CD4-positive, alpha-beta T cell treated with Interleukin-17A for 1 hour (primary cell): ENCODE results near the gene ZNF486.
"Not testable (repeated sequence)": the region's sequence is repeated elsewhere in the genome, so short reads cannot be mapped to it uniquely, and the experiment has no call there.

ENCODE experiments used
- DNase-seq: peaks from one replicate; pipeline ENCODE4 v3.0.0-alpha.2; 2020

The ZNF486 gene

DNA sequence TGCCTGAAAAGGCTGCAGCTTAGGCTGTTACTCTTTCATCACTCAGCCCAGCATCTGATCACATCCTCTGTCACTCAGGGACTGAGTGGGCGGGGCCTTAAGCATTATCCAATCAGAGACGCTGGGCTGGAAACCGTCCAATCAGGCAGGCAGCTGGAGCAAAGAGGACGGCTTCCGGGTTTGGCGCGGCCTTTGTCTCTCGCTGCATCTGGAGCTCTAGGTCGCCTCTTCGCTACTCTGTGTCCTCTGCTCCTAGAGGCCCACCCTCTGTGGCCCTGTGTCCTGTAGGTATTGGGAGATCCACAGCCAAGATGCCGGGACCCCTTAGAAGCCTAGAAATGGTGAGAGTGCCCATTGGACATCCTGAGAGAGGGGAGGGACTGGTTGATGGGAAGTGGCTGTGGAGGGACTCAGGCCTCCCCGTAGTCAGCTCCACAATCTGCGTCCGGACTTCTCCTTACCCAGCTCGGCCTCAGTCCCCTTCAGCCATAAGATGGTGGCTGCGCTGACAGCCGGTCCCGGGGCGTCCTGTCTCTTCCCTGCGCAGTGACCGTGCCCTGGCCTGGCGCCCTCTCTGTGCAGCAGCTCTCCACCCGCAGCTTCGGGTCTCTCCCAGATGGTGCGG is at the start of gene ZNF486:
ZNF486 (plus strand) TSS at position 195 of the 625 bp plus-strand sequence; CDS start at position 312, 117 bp downstream.
- DNase-seq = peak; percentile 96

DNA sequence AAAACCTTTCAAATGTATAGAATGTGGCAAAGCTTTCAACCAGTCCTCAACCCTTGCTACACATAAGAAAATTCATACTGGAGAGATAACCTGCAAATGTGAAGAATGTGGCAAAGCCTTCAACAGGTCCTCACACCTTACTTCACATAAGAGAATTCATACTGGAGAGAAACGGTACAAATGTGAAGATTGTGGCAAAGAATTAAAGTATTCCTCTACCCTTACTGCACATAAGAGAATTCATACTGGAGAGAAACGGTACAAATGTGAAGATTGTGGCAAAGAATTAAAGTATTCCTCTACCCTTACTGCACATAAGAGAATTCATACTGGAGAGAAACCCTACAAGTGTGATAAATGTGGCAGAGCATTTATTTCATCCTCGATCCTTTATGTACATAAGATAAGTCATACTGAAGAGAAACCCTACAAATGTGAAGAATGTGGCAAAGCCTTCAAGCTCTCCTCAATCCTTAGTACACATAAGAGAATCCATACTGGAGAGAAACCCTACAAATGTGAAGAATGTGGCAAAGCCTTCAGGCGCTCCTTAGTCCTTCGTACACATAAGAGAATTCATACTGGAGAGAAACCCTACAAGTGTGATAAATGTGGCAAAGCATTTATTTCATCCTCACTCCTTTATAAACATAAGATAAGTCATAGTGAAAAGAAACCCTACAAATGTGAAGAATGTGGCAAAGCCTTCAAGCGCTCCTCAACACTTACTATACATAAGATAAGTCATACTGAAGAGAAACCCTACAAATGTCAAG is 48.8 kb upstream of the ZNF486 start:
- DNase-seq = not testable (repeated sequence)

DNA sequence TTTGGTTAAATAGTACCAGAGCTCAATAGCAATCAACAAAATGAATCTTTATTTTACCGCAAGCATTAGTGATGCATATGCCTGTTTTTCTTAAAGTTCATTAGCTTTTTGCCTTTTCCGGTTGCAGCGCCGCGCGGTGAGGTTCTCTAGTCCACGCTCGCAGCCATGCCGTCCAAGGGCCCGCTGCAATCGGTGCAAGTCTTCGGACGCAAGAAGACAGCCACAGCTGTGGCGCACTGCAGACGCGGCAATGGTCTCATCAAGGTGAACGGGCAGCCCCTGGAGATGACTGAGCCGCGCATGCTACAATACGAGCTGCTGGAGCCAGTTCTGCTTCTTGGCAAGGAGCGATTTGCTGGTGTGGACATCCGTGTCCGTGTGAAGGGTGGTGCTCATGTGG is 42.1 kb upstream of the ZNF486 start:
- no peak for DNase-seq

DNA sequence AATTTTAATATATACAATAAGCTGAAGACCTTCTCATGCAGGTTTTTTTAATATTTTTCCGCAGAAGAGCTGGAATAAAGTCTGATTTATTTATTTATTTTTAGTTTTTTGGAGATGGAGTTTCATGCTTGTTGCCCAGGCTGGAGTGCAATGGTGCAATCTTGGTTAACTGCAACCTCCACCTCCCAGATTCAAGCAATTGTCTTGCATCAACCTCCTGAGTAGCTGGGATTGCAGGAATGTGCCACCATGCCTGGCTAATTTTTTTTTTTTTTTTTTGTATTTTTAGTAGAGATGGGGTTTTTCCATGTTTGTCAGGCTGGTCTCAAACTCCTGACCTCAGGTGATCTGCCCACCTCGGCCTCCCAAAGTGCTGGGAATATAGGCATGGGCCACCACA is 34.1 kb upstream of the ZNF486 start:
- DNase-seq = not testable (repeated sequence)

DNA sequence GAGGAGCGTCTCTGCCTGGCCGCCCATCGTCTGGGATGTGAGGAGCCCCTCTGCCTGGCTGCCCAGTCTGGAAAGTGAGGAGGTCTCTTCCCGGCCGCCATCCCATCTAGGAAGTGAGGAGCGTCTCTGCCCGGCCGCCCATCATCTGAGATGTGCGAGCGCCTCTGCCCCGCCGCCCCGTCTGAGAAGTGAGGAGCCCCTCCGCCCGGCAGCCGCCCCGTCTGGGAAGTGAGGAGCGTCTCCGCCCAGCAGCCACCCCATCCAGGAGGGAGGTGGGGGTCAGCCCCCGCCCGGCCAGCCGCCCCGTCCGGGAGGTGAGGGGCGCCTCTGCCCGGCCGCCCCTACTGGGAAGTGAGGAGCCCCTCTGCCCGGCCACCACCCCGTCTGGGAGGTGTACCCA is 29.3 kb upstream of the ZNF486 start:
- not testable (repeated sequence) for DNase-seq

DNA sequence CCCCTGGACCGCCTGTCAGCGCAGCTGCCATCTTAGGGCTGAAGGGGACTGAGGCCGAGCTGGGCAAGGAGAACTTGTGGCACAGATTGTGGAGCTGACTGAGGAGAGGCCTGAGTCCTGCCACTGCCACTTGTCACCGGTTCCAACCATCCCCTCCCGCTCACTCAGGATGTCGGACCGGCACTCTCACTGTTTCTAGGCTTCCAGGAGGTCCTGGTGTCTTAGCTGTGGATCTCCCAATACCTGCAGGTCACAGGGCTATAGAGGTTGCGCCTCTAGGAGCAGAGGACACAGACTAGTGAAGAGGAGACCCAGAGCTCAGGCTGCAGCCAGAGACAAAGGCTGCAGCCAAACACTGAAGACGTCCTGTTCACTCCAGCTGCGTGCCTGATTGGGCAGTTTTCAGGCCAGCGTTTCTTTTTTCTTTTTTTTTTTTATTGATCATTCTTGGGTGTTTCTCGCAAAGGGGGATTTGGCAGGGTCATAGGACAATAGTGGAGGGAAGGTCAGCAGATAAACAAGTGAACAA is 15.3 kb upstream of the ZNF486 start:
- no peak for DNase-seq

DNA sequence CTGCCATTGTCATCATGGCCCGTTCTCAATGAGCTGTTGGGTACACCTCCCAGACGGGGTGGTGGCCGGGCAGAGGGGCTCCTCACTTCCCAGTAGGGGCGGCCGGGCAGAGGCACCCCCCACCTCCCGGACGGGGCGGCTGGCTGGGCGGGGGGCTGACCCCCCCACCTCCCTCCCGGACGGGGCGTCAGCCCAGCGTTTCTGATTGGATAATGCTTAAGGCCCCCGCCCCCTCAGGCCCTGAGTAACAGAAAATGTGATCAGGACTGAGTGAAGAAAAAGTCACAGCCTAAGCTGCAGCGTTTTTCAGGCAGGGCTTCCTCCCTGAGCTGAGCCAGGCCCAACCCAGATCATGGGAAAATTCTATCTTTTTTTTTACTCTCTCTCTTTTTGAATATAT is 14.5 kb upstream of the ZNF486 start:
- not testable (repeated sequence) for DNase-seq

DNA sequence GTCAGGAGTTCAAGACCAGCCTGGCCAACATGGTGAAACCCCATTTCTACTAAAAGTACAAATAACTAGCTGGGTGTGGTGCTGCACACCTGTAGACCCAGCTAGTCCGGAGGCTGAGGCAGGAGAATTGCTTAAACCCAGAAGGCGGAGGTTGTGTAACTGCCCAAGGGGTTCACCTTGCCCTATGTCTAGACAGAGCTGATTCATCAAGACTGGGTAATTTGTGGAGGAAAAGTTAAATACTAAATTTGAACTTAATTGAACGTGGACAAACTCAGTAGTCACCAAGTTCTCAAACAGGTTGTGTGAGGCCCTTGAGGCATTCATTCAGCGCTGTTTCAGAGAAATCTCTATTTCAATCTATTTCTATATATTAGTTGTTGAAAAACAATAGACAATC is 13.7 kb upstream of the ZNF486 start:
- DNase-seq = no peak

DNA sequence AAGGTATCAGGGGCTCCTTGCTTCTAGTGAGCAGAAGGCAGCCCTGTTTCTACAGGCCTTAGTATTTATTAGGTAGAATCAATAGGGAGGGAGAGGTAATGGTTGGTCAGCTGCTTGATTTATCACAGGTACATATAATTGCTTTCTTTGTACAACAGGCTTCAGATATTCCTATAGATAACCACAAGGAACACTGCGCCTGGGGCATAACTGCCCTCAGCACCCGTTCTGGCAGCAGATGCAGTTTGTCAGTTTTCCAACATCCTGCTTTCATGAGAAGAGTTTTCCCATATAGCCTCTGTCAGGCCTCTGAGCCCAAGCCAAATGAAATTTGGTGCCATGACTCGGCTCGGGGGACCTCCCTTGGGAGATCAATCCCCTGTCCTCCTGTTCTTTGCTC is 12.4 kb upstream of the ZNF486 start:
- no peak for DNase-seq

DNA sequence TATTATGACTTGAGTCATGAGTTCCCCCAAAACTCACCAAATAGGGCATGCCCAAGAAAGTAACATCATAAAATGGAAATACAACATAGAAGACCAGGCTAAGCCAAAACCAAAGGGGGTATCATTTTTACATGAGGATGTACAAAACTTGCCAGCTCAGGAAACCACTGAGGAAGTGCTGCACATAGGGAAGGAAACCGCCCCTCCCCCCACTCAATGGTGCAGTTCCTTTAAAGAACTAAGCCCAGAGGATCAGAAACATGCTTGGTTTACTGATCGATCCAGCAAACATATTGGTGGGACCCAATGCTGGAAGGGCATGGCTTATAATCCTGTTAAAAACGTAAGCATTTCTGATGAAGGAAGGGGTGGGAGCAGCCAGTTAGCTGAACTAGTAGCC is 4.2 kb upstream of the ZNF486 start:
- DNase-seq = peak; percentile 29

DNA sequence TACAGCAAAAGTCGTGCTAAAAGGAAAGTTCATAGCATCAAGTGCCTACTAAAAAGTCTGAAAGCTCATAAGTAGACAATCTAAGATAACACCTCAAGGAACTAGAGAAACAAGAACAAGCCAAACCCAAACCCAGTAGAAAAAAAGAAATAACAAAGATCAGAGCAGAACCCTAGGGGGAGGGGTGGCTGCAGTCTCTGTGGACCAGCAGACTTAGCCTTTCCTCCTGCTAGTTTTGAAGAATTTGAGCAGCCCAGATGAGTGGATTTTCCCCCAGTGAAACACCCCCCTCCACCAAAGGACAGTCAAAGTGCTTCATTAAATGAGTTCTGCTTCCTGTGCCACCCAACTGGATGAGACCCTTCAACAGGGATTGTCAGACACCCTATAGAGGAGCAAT is 2.6 kb upstream of the ZNF486 start:
- no peak for DNase-seq

DNA sequence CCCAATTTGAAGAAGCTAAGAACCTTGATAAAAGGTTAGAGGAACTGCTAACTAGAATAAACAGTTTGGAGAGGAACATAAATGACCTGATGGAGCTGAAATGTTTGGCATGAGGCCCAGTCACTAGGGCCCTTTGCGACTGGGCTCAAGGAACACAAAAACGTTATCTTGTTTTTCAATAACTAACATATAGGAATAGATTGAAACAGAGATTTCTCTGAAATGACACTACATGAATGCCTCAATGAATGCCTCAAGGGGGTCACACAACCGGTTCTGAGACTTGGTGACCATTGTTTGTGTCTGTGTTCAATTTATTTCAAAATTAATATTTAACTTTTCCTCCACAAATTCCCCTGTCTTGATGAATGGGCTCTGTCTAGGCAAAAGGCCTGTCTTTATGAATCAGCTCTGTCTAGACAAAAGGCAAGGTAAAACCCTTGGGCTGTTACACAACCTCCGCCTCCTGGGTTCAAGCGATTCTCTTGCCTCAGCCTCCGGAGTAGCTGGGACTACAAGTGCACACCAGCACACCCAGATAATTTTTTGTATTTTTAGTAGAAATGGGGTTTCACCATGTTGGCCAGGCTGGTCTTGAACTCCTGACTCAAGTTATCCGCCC is 932 bp upstream of the ZNF486 start:
- DNase-seq = no peak

DNA sequence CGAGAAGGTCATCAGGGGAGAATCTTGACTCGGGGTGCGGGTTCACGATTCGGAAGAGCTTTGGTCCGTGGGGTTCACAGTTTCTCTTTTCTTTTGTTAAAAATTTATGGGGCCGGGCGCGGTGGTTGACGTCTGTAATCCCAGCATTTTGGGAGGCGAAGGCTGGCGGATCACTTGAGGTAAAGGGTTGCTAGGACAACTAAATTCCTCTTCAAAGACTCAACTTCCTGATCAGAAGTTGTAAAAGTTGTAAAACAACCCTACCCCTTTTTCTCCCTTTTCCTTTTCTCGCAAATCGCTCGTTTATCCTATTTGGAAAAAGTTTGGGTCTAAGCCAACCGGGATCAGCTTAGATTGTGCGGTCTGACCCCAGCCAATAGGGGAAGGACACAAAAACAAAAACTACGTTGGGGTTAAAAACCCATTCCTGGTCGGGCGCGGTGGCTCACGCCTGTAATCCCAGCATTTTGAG is 673 bp downstream of the ZNF486 start:
- no peak for DNase-seq

DNA sequence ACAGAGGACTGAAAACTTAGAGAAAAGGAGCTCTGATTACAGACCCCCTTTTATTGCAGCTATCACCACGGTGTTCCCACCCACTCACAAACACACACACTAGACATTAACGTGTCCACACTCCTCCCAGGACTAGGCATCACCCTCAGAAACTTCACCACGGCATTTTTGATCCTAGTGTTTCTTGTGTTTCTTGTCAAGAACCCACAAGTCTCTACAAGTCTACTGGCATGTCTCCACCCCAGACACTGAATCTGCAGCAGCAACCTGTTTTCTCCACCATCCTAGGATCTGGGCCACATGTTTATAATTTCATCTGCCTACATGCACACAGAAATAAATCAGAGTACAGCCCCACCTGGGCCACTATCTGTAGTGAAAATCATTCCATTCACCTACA is 4.3 kb downstream of the ZNF486 start:
- DNase-seq = no peak

DNA sequence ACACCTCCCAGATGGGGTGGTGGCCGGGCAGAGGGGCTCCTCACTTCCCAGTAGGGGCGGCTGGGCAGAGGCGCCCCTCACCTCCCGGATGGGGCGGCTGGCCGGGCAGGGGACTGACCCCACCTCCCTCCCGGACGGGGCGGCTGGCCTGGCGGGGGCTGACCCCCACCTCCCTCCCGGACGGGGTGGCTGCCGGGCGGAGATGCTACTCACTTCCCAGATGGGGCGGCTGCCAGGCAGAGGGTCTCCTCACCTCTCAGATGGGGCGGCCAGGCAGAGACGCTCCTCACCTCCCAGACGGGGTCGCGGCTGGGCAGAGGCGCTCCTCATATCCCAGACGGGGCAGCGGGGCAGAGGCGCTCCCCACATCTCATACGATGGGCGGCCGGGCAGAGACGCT is 8.8 kb downstream of the ZNF486 start:
- not testable (repeated sequence) for DNase-seq

DNA sequence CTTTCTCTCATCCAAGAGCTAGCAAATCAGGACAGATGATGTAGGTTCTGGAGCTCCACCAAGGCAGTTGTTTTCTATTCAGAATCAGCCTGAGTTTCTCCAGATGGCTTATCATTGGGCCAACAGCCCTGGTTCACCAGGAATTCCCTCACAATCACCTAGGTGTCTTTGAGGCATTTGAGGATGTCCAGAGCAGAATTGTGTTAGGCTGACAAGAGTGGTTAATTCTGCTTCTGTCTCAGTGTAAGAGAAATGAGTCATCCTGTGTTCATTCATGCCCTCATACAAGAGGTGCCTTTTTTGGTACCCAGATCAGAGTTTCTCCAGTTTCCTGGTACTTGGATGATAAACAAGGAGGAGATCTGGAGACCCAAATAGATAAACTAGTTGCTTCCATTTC is 12.9 kb downstream of the ZNF486 start:
- not testable (repeated sequence) for DNase-seq

DNA sequence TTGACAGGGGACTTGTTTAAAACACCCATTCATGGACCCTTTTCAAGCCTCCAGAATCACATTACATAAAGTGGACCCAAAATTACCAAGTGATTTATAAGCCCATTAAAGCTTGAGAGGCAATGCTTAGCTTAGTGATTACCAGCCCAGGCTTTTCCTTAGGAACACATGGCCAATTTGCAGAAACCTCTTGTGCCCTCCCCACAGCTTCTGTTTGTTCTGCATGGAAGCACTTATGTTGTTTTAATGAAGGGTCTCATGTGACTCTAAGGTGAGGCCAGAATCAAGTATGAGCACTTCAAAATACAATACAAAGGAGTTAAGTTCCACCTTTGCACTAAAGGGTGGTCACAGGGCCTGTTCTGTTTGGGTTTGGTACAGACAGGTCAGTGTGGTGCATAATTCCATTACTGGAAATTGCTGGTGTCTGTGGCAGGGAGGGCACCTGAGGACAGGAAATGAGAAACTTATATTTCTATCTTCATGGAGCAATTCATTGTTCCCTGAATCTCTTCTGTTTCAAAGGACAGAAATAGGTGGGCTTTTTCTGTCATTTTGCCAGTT is 15.3 kb downstream of the ZNF486 start:
- no peak for DNase-seq

DNA sequence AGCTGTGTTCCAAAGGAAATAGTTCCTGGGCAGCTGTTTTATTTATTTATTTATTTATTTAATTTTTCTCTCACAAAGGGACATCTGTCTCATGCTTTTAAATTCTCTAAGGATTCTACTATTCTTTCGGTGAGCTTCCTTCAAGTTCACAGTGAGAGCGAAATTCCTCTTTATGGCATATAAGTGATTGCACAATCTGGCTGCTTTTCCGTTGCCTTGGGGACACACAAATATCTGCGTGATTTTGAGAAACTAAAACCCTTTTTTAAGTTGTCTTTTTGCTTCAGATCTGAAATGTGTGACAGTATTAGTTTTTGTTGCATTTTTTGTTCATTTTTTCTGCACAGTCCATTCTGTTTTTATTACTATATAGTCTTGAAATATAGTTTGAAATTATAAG is 19.2 kb downstream of the ZNF486 start:
- DNase-seq = no peak

DNA sequence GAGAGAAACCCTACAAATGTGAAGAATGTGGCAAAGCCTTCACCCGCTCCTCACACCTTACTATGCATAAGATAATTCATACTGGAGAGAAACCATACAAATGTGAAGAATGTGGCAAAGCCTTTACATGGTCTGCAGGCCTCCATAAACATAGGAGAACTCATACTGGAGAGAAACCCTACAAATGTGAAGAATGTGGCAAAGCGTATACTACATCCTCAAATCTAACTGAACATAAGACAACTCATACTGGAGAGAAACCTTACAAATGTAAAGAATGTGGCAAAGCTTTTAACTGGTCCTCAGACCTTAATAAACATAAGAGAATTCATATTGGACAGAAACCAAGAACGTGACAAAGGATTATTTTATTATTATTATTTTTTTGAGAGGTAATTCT is 30.7 kb downstream of the ZNF486 start:
- no peak for DNase-seq

DNA sequence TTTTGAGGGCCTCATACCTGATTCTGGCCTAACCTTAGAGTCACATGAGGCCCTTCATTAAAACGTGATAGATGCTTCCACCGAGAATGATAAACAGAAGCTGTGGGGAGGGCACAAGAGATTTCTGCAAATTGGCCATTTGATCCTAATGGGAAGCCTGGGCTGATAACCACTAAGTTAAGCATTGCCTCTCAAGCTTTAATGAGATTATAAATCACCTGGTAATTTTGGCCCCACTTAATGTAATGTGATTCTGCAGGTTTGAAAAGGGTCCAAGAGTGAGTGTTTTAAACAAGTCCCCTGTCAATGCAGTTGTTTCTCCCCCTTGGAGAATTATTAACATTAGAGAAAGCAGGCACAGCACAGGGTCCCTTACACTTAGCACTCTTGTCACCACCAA is 42.0 kb downstream of the ZNF486 start:
- no peak for DNase-seq

DNA sequence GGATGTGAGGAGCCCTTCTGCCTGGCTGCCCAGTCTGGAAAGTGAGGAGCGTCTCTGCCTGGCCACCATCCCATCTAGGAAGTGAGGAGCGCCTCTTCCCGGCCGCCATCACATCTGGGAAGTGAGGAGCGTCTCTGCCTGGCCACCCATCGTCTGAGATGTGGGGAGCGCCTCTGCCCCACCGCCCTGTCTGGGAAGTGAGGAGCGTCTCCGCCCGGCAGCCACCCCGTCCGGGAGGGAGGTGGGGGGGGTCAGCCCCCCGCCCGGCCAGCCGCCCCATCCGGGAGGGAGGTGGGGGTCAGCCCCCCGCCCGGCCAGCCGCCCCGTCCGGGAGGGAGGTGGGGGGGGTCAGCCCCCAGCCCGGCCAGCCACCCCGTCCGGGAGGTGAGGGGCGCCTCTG is 47.4 kb downstream of the ZNF486 start:
- DNase-seq = not testable (repeated sequence)

DNA sequence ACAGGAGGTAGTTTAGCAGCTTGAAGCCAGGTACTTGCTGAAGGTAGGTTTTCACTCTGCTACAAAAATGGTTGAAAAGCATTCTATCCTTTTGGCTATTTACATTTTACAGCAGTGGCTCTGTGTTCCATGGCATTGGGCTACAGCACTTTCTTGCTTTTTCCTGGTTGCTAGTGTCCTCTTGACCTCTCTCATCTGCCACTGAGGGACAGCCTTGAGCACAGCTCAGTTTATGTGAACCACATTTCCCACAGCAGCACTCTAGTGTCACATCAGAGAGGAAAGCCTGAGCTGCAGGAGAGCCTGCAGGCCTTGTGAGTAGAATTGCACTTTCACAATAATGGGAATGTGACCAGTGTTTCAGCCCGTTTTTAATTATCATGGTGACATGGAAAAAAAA is 54.6 kb downstream of the ZNF486 start:
- not testable (repeated sequence) for DNase-seq

DNA sequence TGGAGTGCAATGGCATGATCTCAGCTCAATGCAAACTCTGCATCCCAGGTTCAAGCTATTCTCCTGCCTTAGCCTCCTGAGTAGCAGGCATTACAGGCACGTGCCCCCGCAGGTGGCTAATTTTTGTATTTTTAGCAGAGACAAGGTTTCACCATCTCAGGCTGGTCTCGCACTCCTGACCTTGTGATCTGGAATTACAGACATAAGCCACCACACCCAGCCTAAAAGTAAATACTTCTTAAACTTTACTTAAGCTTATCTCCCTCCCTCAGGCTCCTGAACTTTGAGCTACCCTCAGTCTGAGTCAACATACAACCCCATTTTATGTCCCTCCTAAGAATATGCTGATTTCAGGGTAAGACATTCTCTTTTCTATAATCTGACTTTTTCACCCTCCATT is 66.1 kb downstream of the ZNF486 start:
- DNase-seq = no peak

DNA sequence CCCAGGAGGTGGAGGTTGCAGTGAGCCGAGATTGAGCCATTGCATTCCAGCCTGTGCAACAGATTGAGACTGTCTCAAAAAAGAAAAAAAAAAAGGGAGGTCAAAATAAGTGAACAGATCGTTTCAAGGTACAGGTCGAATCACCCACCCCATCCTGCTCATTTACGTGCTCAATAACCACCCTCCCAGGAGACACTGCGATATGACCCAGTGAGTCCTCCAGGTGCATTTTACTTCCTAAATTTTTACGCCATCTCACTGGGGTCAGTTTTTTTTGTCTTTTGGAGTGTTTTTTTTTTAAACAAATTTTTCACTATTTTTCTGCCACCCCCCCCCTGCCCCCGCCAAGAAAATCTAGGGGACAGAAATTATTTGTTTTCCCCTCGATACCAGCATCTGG is 68.1 kb downstream of the ZNF486 start:
- DNase-seq = no peak
